Loucy (cell line): ENCODE data around the gene MARK4.

Experiments
- H2AFZ ChIP-seq: fragments of 200-600 bp; sonication (generic); 2 replicates; pipeline ENCODE4 v1.6.0; 2016; ENCODE audit warnings: antibody characterized with exemption, mild to moderate bottlenecking, low read length, moderate library complexity
- H3F3A ChIP-seq: fragments of 200-600 bp; 2 replicates; pipeline ENCODE4 v1.6.0; 2016; ENCODE audit warnings: antibody characterized with exemption, low read depth, mild to moderate bottlenecking
- H3K27me3 ChIP-seq: fragments of 200-600 bp; sonication (generic); 2 replicates; pipeline ENCODE4 v1.6.1; 2014; ENCODE audit warnings: low read length, mild to moderate bottlenecking; ENCODE audit not compliant: insufficient read depth, poor library complexity, severe bottlenecking
- H3K36me3 ChIP-seq: fragments of 200-600 bp; sonication (generic); 2 replicates; pipeline ENCODE4 v1.6.1; 2016; ENCODE audit warnings: low read length; ENCODE audit not compliant: insufficient read depth
- H3K4me1 ChIP-seq: fragments of 200-600 bp; sonication (generic); 2 replicates; pipeline ENCODE4 v1.5.1; 2014; ENCODE audit warnings: low read length, mild to moderate bottlenecking; ENCODE audit not compliant: insufficient read depth, poor library complexity, severe bottlenecking
- H3K4me2 ChIP-seq: fragments of 200-600 bp; sonication (generic); 2 replicates; pipeline ENCODE4 v1.6.0; 2014; ENCODE audit warnings: antibody characterized with exemption, low read length, low read depth, mild to moderate bottlenecking; ENCODE audit not compliant: poor library complexity, severe bottlenecking
- H3K4me3 ChIP-seq: fragments of 200-600 bp; sonication (generic); 2 replicates; pipeline ENCODE4 v1.5.1; 2014; ENCODE audit warnings: low read length, mild to moderate bottlenecking, mixed read lengths; ENCODE audit not compliant: poor library complexity, severe bottlenecking
- H3K79me2 ChIP-seq: fragments of 200-600 bp; sonication (generic); 2 replicates; pipeline ENCODE4 v1.6.1; 2014; ENCODE audit warnings: low read length; ENCODE audit not compliant: insufficient read depth
- H3K9ac ChIP-seq: fragments of 200-600 bp; sonication (generic); 2 replicates; pipeline ENCODE4 v1.6.0; 2014; ENCODE audit warnings: mild to moderate bottlenecking, low read depth, low read length, moderate library complexity; ENCODE audit not compliant: poor library complexity, severe bottlenecking
- H3K9me2 ChIP-seq: fragments of 200-600 bp; sonication (generic); replicated peaks from 2 replicates; pipeline ENCODE4 v1.6.1; 2016; ENCODE audit warnings: low read depth, low read length, mixed read lengths
- H3K9me3 ChIP-seq: fragments of 200-600 bp; sonication (generic); 2 replicates; pipeline ENCODE4 v1.6.1; 2014; ENCODE audit warnings: mild to moderate bottlenecking, antibody characterized with exemption, low read length, low read depth; ENCODE audit not compliant: insufficient read depth
- H4K20me1 ChIP-seq: fragments of 200-600 bp; sonication (generic); 2 replicates; pipeline ENCODE4 v1.6.0; 2014; ENCODE audit warnings: antibody characterized with exemption, low read length, mild to moderate bottlenecking; ENCODE audit not compliant: insufficient read depth, poor library complexity, severe bottlenecking
- EZH2phosphoT487 ChIP-seq: fragments of 200-600 bp; IDR thresholded peaks from 2 replicates; pipeline ENCODE4 v1.6.1; 2018; ENCODE audit warnings: antibody characterized with exemption, mild to moderate bottlenecking, moderate library complexity, borderline replicate concordance
- TF ChIP-seq, protein P1 (sequence below): fragments of 200-600 bp; sonication (generic); conservative IDR thresholded peaks from 2 replicates; pipeline ENCODE4 v1.5.1; 2014; ENCODE audit warnings: mild to moderate bottlenecking, antibody characterized with exemption, low read length

Gene MARK4

DNA sequence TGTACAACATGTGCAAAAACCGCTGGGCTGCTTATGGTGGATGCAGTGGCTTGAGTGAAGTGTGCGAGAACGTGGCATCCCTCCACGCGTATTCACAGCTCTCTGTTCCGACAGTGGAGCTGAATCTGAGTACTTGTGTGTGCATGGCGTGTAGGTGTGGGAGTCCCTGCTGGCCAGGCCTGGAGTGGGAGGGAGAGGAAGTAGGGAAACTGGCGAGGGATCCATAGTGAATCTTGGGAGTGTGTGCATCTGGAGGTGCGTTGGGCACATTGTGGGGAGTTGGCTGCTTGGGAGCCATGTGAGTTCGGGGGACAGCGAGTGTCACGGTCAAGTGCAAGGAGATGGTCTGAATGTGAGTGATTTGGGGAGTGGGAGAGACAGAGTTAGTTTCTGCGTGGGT is 91.8 kb downstream of the MARK4 start:
- Histone ChIP-seq H3F3A (no peaks in the 10 kb centered on the region), H3K4me3 (no peak overlapping the region), H2AFZ (no peak overlapping the region), H3K36me3 (no peaks in the 10 kb centered on the region), H3K9me2 (no peaks in the 10 kb centered on the region), H4K20me1 (no peaks in the 10 kb centered on the region), H3K4me1 (no peaks in the 10 kb centered on the region), H3K4me2 (no peak overlapping the region), H3K9ac (no peak overlapping the region), H3K27me3 (no peaks in the 10 kb centered on the region), H3K9me3 (no peaks in the 10 kb centered on the region), H3K79me2 (no peaks in the 10 kb centered on the region)
- no peak for TF ChIP-seq EZH2phosphoT487
- TF ChIP-seq, protein P1, sequence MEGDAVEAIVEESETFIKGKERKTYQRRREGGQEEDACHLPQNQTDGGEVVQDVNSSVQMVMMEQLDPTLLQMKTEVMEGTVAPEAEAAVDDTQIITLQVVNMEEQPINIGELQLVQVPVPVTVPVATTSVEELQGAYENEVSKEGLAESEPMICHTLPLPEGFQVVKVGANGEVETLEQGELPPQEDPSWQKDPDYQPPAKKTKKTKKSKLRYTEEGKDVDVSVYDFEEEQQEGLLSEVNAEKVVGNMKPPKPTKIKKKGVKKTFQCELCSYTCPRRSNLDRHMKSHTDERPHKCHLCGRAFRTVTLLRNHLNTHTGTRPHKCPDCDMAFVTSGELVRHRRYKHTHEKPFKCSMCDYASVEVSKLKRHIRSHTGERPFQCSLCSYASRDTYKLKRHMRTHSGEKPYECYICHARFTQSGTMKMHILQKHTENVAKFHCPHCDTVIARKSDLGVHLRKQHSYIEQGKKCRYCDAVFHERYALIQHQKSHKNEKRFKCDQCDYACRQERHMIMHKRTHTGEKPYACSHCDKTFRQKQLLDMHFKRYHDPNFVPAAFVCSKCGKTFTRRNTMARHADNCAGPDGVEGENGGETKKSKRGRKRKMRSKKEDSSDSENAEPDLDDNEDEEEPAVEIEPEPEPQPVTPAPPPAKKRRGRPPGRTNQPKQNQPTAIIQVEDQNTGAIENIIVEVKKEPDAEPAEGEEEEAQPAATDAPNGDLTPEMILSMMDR: no peak

- no peaks in the 10 kb centered on the region for H3K79me2 ChIP-seq
- H3K4me1 ChIP-seq: no peaks in the 10 kb centered on the region
- no peaks in the 10 kb centered on the region for H4K20me1 ChIP-seq
- no peaks in the 10 kb centered on the region for H3F3A ChIP-seq
- no peaks in the 10 kb centered on the region for H3K36me3 ChIP-seq
- no peak overlapping the region for H3K4me2 ChIP-seq
- no peak overlapping the region for H3K4me3 ChIP-seq
- H2AFZ ChIP-seq: no peak overlapping the region
- TF ChIP-seq, protein P1: no peak
- TF ChIP-seq EZH2phosphoT487: no peak
- no peaks in the 10 kb centered on the region for H3K9me3 ChIP-seq
- H3K27me3 ChIP-seq: no peaks in the 10 kb centered on the region
- no peak overlapping the region for H3K9ac ChIP-seq
- H3K9me2 ChIP-seq: no peaks in the 10 kb centered on the region
Measured at GRCh38 chr19:45344621-45345505, 93.8 kb downstream of the MARK4 start.

DNA sequence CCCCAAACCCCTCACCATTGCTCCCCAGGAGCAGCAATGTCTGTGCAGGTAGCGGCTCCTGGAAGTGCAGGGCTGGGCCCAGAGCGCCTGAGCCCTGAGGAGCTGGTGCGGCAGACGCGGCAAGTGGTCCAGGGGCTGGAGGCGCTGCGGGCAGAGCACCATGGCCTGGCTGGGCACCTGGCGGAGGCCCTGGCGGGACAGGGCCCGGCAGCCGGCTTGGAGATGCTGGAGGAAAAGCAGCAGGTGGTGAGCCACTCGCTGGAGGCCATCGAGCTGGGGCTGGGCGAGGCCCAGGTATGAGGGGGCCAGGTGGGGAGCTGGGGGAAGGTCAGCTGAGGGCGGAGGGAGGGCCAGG is 94.4 kb downstream of the MARK4 start:
- TF ChIP-seq EZH2phosphoT487: no peak
- TF ChIP-seq, protein P1: no peak
- Histone ChIP-seq H3K79me2 (no peaks in the 10 kb centered on the region), H4K20me1 (no peaks in the 10 kb centered on the region), H2AFZ (no peak overlapping the region), H3K4me2 (no peak overlapping the region), H3K4me1 (no peaks in the 10 kb centered on the region), H3K9ac (no peak overlapping the region), H3F3A (no peaks in the 10 kb centered on the region), H3K27me3 (no peaks in the 10 kb centered on the region), H3K9me2 (no peaks in the 10 kb centered on the region), H3K9me3 (no peaks in the 10 kb centered on the region), H3K4me3 (no peak overlapping the region), H3K36me3 (no peaks in the 10 kb centered on the region)
